Transverse colon (tissue), 3 donors: ENCODE data around the gene ANKRD36C.
"Not testable (repeated sequence)": the region's sequence is repeated elsewhere in the genome, so short reads cannot be mapped to it uniquely, and the experiment has no call there.

Experiments
- CTCF ChIP-seq, 5 experiments: fragments of 200-600 bp in 3 of 5; fragments of 450-650 bp in 2 of 5; sonication (generic) in 3 of 5; IDR thresholded peaks; 1 replicate in 2 of 5; 2 replicates in 3 of 5; pipeline ENCODE4 v1.5.1; 2016 to 2017; ENCODE audit warnings: antibody characterized with exemption in 5 of 5, inconsistent platforms in 3 of 5, mild to moderate bottlenecking in 2 of 5, moderate library complexity in 1 of 5
- POLR2A ChIP-seq: fragments of 450-650 bp; IDR thresholded peaks from one replicate; pipeline ENCODE4 v1.6.1; 2016; ENCODE audit warnings: antibody characterized with exemption, mild to moderate bottlenecking, moderate library complexity

GRCh38 chr2:95915131-95915530 is 76.5 kb downstream of the ANKRD36C start:
- not testable (repeated sequence) for TF ChIP-seq POLR2A; CTCF (IDR thresholded peaks at IDR 0.05)
